ENCODE measurements around the gene FAM89A. TPM values are rescaled to one million over a fixed set of nuclear protein-coding genes. Genes with fewer than 3 reads are reported as not detected.

Gene FAM89A
- total and polyA plus RNA-seq, 2 donors (not counting 3 experiments of a cell fraction or from before 2014, with no cell fraction given): 21.0 to 24.0 TPM

GRCh38 chr1:231036416-231036815 is 3.6 kb downstream of the FAM89A start:
- FAIRE-seq (no peak), DNase-seq (ENCODE audit: low read depth, low spot score) (no peak)
- Histone ChIP-seq H3K4me1 (ENCODE audit: control insufficient read depth, extremely low read depth, insufficient read depth, low read length) (peaks cover 16% of the 10 kb centered on the region), H3K9ac (replicated peaks; ENCODE audit: extremely low read depth, insufficient read depth, low read length) (no peak overlapping the region), H3K27ac (ENCODE audit: insufficient read depth, low read depth, low read length) (no peak overlapping the region), H3K9me3 (replicated peaks; ENCODE audit: control insufficient read depth, insufficient read depth, low read length) (no peaks in the 10 kb centered on the region), H2AFZ (ENCODE audit: low read depth, low read length) (no peak overlapping the region), H4K20me1 (replicated peaks; ENCODE audit: control insufficient read depth, extremely low read depth, insufficient read depth, low read length) (no peaks in the 10 kb centered on the region), H3K36me3 (ENCODE audit: control insufficient read depth in 2 of 2, extremely low read depth in 1 of 2, insufficient read depth in 2 of 2, low read length in 2 of 2) (no peaks in the 10 kb centered on the region), H3K27me3 (ENCODE audit: control insufficient read depth in 2 of 2, insufficient read depth in 2 of 2, low read length in 2 of 2) (peaks cover 4 to 20% of the 10 kb centered on the region in 2 experiments), H3K4me2 (ENCODE audit: insufficient read depth, low read length) (no peak overlapping the region), H3K9me1 (replicated peaks; ENCODE audit: control insufficient read depth, extremely low read depth, insufficient read depth, low read length) (no peaks in the 10 kb centered on the region), H3K79me2 (ENCODE audit: control insufficient read depth, insufficient read depth, low read length) (no peaks in the 10 kb centered on the region), H3K4me3 (replicated peaks in 1 of 3; ENCODE audit: insufficient read depth in 1 of 3, low read depth in 1 of 3, low read length in 3 of 3) (no peak overlapping the region)
- ChIA-PET POLR2A (no interaction called here), CTCF (interaction anchor here (3.0 kb wide), 1 partner anchor 56 kb away, joined by 9 read pairs; no protein-coding TSS in a partner anchor)
- no peak for TF ChIP-seq CTCF (IDR thresholded peaks at IDR 0.05; ENCODE audit: extremely low read depth in 1 of 2, insufficient read depth in 1 of 2, low read depth in 1 of 2, low read length in 2 of 2)
- no peak for TF ChIP-seq MAX (IDR thresholded peaks at IDR 0.05; ENCODE audit: insufficient read depth, insufficient read length)
- no peak for TF ChIP-seq JUN (IDR thresholded peaks at IDR 0.05; ENCODE audit: borderline replicate concordance, insufficient read depth, insufficient read length, low read depth)
- TF ChIP-seq EZH2 (IDR thresholded peaks at IDR 0.05; ENCODE audit: borderline replicate concordance, low read depth, low read length, severe bottlenecking): no peak
- TF ChIP-seq POLR2AphosphoS5 (IDR thresholded peaks at IDR 0.05; ENCODE audit: insufficient read depth, low read depth, low read length): no peak
- no TSS peak for BruUV-seq (replicated peaks)
- dilution Hi-C loops (cut with MboI; ENCODE audit: extremely low pct_ligation_motif_present, low sequenced_read_pairs) (no loop called here), intact Hi-C loops (cut with micrococcal nuclease) (loop anchor here (10.0 kb wide), 1 partner anchor 298 kb away; the partner anchor contains the start of genes EXOC8 and SPRTN)

Measured in endothelial cell of umbilical vein (primary cell).